HepG2 (cell line): Measurements from ENCODE around the gene RBM23. TPM values are rescaled to one million over a fixed set of nuclear protein-coding genes. Genes with fewer than 3 reads are reported as not detected.

Source experiments
- EED ChIP-seq: sonication (generic); formaldehyde crosslinking; IDR thresholded peaks from 2 replicates; pipeline ENCODE4 v1.5.0; 2020; ENCODE audit warnings: mild to moderate bottlenecking, missing genetic modification reagents
- GMEB2 ChIP-seq: IDR thresholded peaks from 2 replicates; pipeline ENCODE4 v1.6.1; 2016; ENCODE audit warnings: missing biosample characterization, missing genetic modification reagents, low read depth
- HHEX ChIP-seq: IDR thresholded peaks from 2 replicates; pipeline ENCODE4 v1.6.1; 2016; ENCODE audit warnings: control low read depth
- JUNB ChIP-seq: sonication (generic); formaldehyde crosslinking; IDR thresholded peaks from 2 replicates; pipeline ENCODE4 v1.8.0; 2022; ENCODE audit warnings: missing genetic modification reagents, mild to moderate bottlenecking, borderline replicate concordance
- MATR3 ChIP-seq: sonication (generic); formaldehyde crosslinking; IDR thresholded peaks from 2 replicates; pipeline ENCODE4 v1.4.0; 2020; ENCODE audit warnings: missing genetic modification reagents
- MED13 ChIP-seq: sonication (generic); formaldehyde crosslinking; IDR thresholded peaks from 2 replicates; pipeline ENCODE4 v1.5.0; 2020; ENCODE audit warnings: missing genetic modification reagents
- NFIC ChIP-seq: IDR thresholded peaks from 2 replicates; pipeline ENCODE4 v1.6.1; 2012; ENCODE audit warnings: mild to moderate bottlenecking, low read length, inconsistent platforms
- PHF5A ChIP-seq: IDR thresholded peaks from one replicate; pipeline ENCODE4 v1.6.1; 2018; ENCODE audit warnings: low read depth, missing genetic modification reagents; ENCODE audit not compliant: unreplicated experiment
- RNF2 ChIP-seq: fragments of 450-650 bp; conservative IDR thresholded peaks from 2 replicates; pipeline ENCODE4 v1.6.1; 2016; ENCODE audit warnings: low read depth
- ZBTB3 ChIP-seq: sonication (generic); formaldehyde crosslinking; IDR thresholded peaks from 2 replicates; pipeline ENCODE4 v1.4.0; 2020; ENCODE audit warnings: low read depth, mild to moderate bottlenecking, moderate library complexity, missing genetic modification reagents, borderline replicate concordance
- ZNF432 ChIP-seq: sonication (generic); formaldehyde crosslinking; IDR thresholded peaks from 2 replicates; pipeline ENCODE4 v1.5.0; 2020; ENCODE audit warnings: missing genetic modification reagents, mild to moderate bottlenecking, borderline replicate concordance
- ZNF660 ChIP-seq: sonication (generic); formaldehyde crosslinking; IDR thresholded peaks from 2 replicates; pipeline ENCODE4 v1.5.1; 2020; ENCODE audit warnings: mild to moderate bottlenecking, low read depth, missing genetic modification reagents, borderline replicate concordance
- ZNF703 ChIP-seq: sonication (generic); formaldehyde crosslinking; IDR thresholded peaks from 2 replicates; pipeline ENCODE4 v1.5.1; 2020; ENCODE audit warnings: missing genetic modification reagents, mild to moderate bottlenecking, moderate library complexity, borderline replicate concordance
- ZNF773 ChIP-seq: sonication (generic); formaldehyde crosslinking; IDR thresholded peaks from 2 replicates; pipeline ENCODE4 v1.4.0; 2020; ENCODE audit warnings: missing genetic modification reagents, borderline replicate concordance
- polyA plus RNA-seq, 8 experiments: library from polyadenylated mRNA; depleted of rRNA in 3 of 8; stranded (reverse) in 7 of 8; unstranded in 1 of 8; fragments of >200 nt; fragmentation: Illumina TruSeq in 4 of 8; extraction: Trizol in 4 of 8; gene quantifications; 2 replicates each; pipeline versions ENCODE4 v1.2.1 to v1.2.3, GENCODE V29; 2011 to 2016; ENCODE audit warnings: low read depth in 4 of 8, missing spikeins in 1 of 8, mixed read lengths in 1 of 8; ENCODE audit not compliant: insufficient read depth in 1 of 8
- total RNA-seq, 5 experiments: library from RNA; depleted of rRNA; stranded (reverse); fragments of >200 nt; fragmentation: Illumina TruSeq; extraction: Trizol; gene quantifications; 2 replicates each; pipeline ENCODE4 v1.2.3, GENCODE V29; 2016; ENCODE audit warnings: low read depth in 1 of 5
- TF ChIP-seq, protein P1 (sequence below): sonication (generic); formaldehyde crosslinking; IDR thresholded peaks from 2 replicates; pipeline ENCODE4 v1.4.0; 2020; ENCODE audit warnings: missing genetic modification reagents
- TF ChIP-seq, protein P2 (sequence below): sonication (generic); formaldehyde crosslinking; IDR thresholded peaks from 2 replicates; pipeline ENCODE4 v1.5.0; 2020; ENCODE audit warnings: missing genetic modification reagents
- TF ChIP-seq, protein P3 (sequence below): sonication (generic); formaldehyde crosslinking; IDR thresholded peaks from 2 replicates; pipeline ENCODE4 v1.9.0; 2021; ENCODE audit warnings: mild to moderate bottlenecking, missing genetic modification reagents

Gene RBM23
- total and polyA plus RNA-seq, 2 of the 13 experiments (the other 11 are each of a cell fraction or from before 2014, with no cell fraction given) = 1.5 to 2.1 TPM

GRCh38 chr14:22871224-22872032 is 47.5 kb downstream of the RBM23 start, which contains the start of gene LRP10 (continued):
- peak; percentile 98 for TF ChIP-seq PHF5A (CRISPR knock-in tag)
- TF ChIP-seq NFIC = peak; percentile 74; the same call in 1 of the 2 replicates
- no peak; the same call in 1 of the 2 replicates for TF ChIP-seq EED
- no peak for TF ChIP-seq GMEB2 (CRISPR knock-in tag)
- peak; percentile 63 for TF ChIP-seq HHEX
- peak; percentile 90; the same call in 1 of the 2 replicates for TF ChIP-seq ZNF773 (CRISPR knock-in tag)
- peak; percentile 54 for TF ChIP-seq MED13 (CRISPR knock-in tag)
- TF ChIP-seq ZNF703 = peak; percentile 88; the same call in 1 of the 2 replicates
- peak; percentile 59; the same call in 1 of the 2 replicates for TF ChIP-seq RNF2
- no peak for TF ChIP-seq ZNF432 (CRISPR knock-in tag)
- TF ChIP-seq, protein P1, sequence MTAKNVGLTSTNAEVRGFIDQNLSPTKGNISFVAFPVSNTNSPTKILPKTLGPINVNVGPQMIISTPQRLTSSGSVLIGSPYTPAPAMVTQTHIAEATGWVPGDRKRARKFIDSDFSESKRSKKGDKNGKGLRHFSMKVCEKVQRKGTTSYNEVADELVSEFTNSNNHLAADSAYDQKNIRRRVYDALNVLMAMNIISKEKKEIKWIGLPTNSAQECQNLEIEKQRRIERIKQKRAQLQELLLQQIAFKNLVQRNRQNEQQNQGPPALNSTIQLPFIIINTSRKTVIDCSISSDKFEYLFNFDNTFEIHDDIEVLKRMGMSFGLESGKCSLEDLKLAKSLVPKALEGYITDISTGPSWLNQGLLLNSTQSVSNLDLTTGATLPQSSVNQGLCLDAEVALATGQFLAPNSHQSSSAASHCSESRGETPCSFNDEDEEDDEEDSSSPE (CRISPR knock-in tag) = 0 out of 2 replicates have a peak, but pooled peaks have one; percentile 24
- 0 out of 2 replicates have a peak, but pooled peaks have one; percentile 31 for TF ChIP-seq ZNF660
- TF ChIP-seq, protein P2, sequence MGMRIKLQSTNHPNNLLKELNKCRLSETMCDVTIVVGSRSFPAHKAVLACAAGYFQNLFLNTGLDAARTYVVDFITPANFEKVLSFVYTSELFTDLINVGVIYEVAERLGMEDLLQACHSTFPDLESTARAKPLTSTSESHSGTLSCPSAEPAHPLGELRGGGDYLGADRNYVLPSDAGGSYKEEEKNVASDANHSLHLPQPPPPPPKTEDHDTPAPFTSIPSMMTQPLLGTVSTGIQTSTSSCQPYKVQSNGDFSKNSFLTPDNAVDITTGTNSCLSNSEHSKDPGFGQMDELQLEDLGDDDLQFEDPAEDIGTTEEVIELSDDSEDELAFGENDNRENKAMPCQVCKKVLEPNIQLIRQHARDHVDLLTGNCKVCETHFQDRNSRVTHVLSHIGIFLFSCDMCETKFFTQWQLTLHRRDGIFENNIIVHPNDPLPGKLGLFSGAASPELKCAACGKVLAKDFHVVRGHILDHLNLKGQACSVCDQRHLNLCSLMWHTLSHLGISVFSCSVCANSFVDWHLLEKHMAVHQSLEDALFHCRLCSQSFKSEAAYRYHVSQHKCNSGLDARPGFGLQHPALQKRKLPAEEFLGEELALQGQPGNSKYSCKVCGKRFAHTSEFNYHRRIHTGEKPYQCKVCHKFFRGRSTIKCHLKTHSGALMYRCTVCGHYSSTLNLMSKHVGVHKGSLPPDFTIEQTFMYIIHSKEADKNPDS = peak; percentile 64
- TF ChIP-seq, protein P3, sequence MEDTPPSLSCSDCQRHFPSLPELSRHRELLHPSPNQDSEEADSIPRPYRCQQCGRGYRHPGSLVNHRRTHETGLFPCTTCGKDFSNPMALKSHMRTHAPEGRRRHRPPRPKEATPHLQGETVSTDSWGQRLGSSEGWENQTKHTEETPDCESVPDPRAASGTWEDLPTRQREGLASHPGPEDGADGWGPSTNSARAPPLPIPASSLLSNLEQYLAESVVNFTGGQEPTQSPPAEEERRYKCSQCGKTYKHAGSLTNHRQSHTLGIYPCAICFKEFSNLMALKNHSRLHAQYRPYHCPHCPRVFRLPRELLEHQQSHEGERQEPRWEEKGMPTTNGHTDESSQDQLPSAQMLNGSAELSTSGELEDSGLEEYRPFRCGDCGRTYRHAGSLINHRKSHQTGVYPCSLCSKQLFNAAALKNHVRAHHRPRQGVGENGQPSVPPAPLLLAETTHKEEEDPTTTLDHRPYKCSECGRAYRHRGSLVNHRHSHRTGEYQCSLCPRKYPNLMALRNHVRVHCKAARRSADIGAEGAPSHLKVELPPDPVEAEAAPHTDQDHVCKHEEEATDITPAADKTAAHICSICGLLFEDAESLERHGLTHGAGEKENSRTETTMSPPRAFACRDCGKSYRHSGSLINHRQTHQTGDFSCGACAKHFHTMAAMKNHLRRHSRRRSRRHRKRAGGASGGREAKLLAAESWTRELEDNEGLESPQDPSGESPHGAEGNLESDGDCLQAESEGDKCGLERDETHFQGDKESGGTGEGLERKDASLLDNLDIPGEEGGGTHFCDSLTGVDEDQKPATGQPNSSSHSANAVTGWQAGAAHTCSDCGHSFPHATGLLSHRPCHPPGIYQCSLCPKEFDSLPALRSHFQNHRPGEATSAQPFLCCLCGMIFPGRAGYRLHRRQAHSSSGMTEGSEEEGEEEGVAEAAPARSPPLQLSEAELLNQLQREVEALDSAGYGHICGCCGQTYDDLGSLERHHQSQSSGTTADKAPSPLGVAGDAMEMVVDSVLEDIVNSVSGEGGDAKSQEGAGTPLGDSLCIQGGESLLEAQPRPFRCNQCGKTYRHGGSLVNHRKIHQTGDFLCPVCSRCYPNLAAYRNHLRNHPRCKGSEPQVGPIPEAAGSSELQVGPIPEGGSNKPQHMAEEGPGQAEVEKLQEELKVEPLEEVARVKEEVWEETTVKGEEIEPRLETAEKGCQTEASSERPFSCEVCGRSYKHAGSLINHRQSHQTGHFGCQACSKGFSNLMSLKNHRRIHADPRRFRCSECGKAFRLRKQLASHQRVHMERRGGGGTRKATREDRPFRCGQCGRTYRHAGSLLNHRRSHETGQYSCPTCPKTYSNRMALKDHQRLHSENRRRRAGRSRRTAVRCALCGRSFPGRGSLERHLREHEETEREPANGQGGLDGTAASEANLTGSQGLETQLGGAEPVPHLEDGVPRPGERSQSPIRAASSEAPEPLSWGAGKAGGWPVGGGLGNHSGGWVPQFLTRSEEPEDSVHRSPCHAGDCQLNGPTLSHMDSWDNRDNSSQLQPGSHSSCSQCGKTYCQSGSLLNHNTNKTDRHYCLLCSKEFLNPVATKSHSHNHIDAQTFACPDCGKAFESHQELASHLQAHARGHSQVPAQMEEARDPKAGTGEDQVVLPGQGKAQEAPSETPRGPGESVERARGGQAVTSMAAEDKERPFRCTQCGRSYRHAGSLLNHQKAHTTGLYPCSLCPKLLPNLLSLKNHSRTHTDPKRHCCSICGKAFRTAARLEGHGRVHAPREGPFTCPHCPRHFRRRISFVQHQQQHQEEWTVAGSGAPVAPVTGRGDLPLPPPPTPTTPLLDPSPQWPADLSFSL (CRISPR knock-in tag) = no peak
- no peak for TF ChIP-seq MATR3 (CRISPR knock-in tag)
- peak; percentile 56; the same call in 1 of the 2 replicates for TF ChIP-seq ZBTB3 (CRISPR knock-in tag)
- TF ChIP-seq JUNB (CRISPR knock-in tag) = no peak
